NCI-H345 treated with DMSO at 0.1 percent for 48 hours (cell line): ENCODE measurements around the gene DGKB.

Experiments
- DNase-seq: peaks from one replicate; lab custom pipeline; 2025; ENCODE audit not compliant: unreplicated experiment; lab: John Stamatoyannopoulos, UW

DGKB gene

GRCh38 chr7:14825912-14826311, 76.6 kb downstream of the DGKB start:
- no peak for DNase-seq

- DNase-seq = no peak
Observed at GRCh38 chr7:14822481-14822854, 80.1 kb downstream of the DGKB start.

- DNase-seq = no peak
Observed at GRCh38 chr7:14821757-14822480, 80.6 kb downstream of the DGKB start.

- DNase-seq = no peak
Observed at GRCh38 chr7:14818871-14819270, 83.7 kb downstream of the DGKB start.

GRCh38 chr7:14817829-14818614, 84.5 kb downstream of the DGKB start:
- DNase-seq = no peak

- DNase-seq = no peak
Observed at GRCh38 chr7:14807507-14807906, 95.0 kb downstream of the DGKB start.

- no peak for DNase-seq
Observed at GRCh38 chr7:14806891-14807290, 95.7 kb downstream of the DGKB start.

GRCh38 chr7:14805105-14805719, 97.3 kb downstream of the DGKB start:
- no peak for DNase-seq

GRCh38 chr7:14800664-14801063, 101.9 kb downstream of the DGKB start:
- no peak for DNase-seq

GRCh38 chr7:14793151-14793550, 109.4 kb downstream of the DGKB start:
- DNase-seq = no peak

- DNase-seq = no peak
Observed at GRCh38 chr7:14787551-14787950, 115.0 kb downstream of the DGKB start.

- no peak for DNase-seq
Observed at GRCh38 chr7:14786314-14786895, 116.1 kb downstream of the DGKB start.

GRCh38 chr7:14777806-14778205, 124.7 kb downstream of the DGKB start:
- no peak for DNase-seq

GRCh38 chr7:14776266-14776665, 126.3 kb downstream of the DGKB start:
- DNase-seq = no peak

GRCh38 chr7:14773729-14774271, 128.8 kb downstream of the DGKB start:
- DNase-seq = no peak

- DNase-seq = no peak
Observed at GRCh38 chr7:14770614-14771013, 131.9 kb downstream of the DGKB start.

GRCh38 chr7:14769261-14769660, 133.3 kb downstream of the DGKB start:
- no peak for DNase-seq

- DNase-seq = no peak
Observed at GRCh38 chr7:14767716-14768425, 134.7 kb downstream of the DGKB start.

- DNase-seq = no peak
Observed at GRCh38 chr7:14766747-14767146, 135.8 kb downstream of the DGKB start.

- DNase-seq = no peak
Observed at GRCh38 chr7:14765731-14766130, 136.8 kb downstream of the DGKB start.

- no peak for DNase-seq
Observed at GRCh38 chr7:14762561-14762960, 140.0 kb downstream of the DGKB start.
